Peyer's patch (tissue), 4 donors: ENCODE results near the gene RABIF. TPM values are rescaled to one million over a fixed set of nuclear protein-coding genes. Genes with fewer than 3 reads are reported as not detected.
A peak's percentile ranks its signal among the peaks of the same experiment; 100 is the strongest.

ENCODE experiments used
- DNase-seq, 3 donors: peaks; one replicate each; pipeline ENCODE4 v3.0.0-alpha.2; 2017 to 2019
- H3K27ac ChIP-seq, 4 donors: fragments of 200-600 bp; sonication (generic); one replicate each; pipeline ENCODE4 v1.5.1; 2016 to 2019
- H3K27me3 ChIP-seq, 2 donors: fragments of 200-600 bp; sonication (generic); one replicate each; pipeline ENCODE4 v1.5.1; 2019
- H3K36me3 ChIP-seq, 3 donors: fragments of 200-600 bp; sonication (generic); one replicate each; pipeline ENCODE4 v1.5.1; 2016 to 2019
- H3K4me1 ChIP-seq, 4 donors: fragments of 200-600 bp; sonication (generic); one replicate each; pipeline ENCODE4 v1.5.1; 2016 to 2019
- H3K4me3 ChIP-seq, 4 donors: fragments of 200-600 bp; sonication (generic); 1 replicate in 3 of 4; 2 replicates in 1 of 4; pipeline ENCODE4 v1.5.1; 2016 to 2019; ENCODE audit warnings: mild to moderate bottlenecking in 1 of 4
- H3K9me3 ChIP-seq, 4 donors: fragments of 200-600 bp; sonication (generic); one replicate each; pipeline ENCODE4 v1.5.1; 2016 to 2019; ENCODE audit warnings: mild to moderate bottlenecking in 1 of 4
- CTCF ChIP-seq, 6 experiments: fragments of 450-650 bp in 4 of 6; fragments of 200-600 bp in 2 of 6; sonication (generic) in 1 of 6; IDR thresholded peaks; one replicate each; pipeline ENCODE4 v1.5.1; 2017 to 2019; ENCODE audit warnings: antibody characterized with exemption in 6 of 6, mild to moderate bottlenecking in 3 of 6, moderate library complexity in 1 of 6
- POLR2A ChIP-seq, 2 donors: fragments of 450-650 bp; IDR thresholded peaks; one replicate each; pipeline ENCODE4 v1.5.1; 2017; ENCODE audit warnings: antibody characterized with exemption in 2 of 2, mild to moderate bottlenecking in 2 of 2, moderate library complexity in 2 of 2
- total RNA-seq, 4 donors: library from RNA; depleted of rRNA; stranded (reverse); fragments of >200 nt; gene quantifications; one replicate each; pipeline ENCODE4 v1.1.0, GENCODE V29; 2016

RABIF gene
- total RNA-seq, 4 donors from 2014 or later = 5.8 to 13.0 (median 8.0) TPM

GRCh38 chr1:202857136-202857610 lies 31.8 kb downstream of the RABIF start:
- no peak overlapping the region for H3K4me3 ChIP-seq
- H3K36me3 ChIP-seq = no peaks in the 10 kb centered on the region
- DNase-seq = peak in 1 of 3 donors; percentile 70
- no peaks in the 10 kb centered on the region for H3K9me3 ChIP-seq
- H3K27me3 ChIP-seq = no peaks in the 10 kb centered on the region
- TF ChIP-seq POLR2A (IDR thresholded peaks at IDR 0.05) (peak in 1 of 2 donors; percentile 30), CTCF (IDR thresholded peaks at IDR 0.05) (no peak)
- peak overlapping the region in 2 of 4 donors; percentile 19 to 76 for H3K27ac ChIP-seq
- H3K4me1 ChIP-seq = peaks cover 0 to 33% (median 1%) of the 10 kb centered on the region in 4 donors

GRCh38 chr1:202856014-202856413 lies 32.9 kb downstream of the RABIF start:
- H3K36me3 ChIP-seq = no peaks in the 10 kb centered on the region
- H3K27me3 ChIP-seq = no peaks in the 10 kb centered on the region
- no peak overlapping the region for H3K4me3 ChIP-seq
- H3K27ac ChIP-seq = no peak overlapping the region
- H3K4me1 ChIP-seq = peaks cover 0 to 29% (median 1%) of the 10 kb centered on the region in 4 donors
- TF ChIP-seq POLR2A (IDR thresholded peaks at IDR 0.05) (no peak), CTCF (IDR thresholded peaks at IDR 0.05) (no peak)
- no peaks in the 10 kb centered on the region for H3K9me3 ChIP-seq
- no peak for DNase-seq

GRCh38 chr1:202854787-202855186 lies 34.2 kb downstream of the RABIF start:
- H3K4me3 ChIP-seq = no peak overlapping the region
- peaks cover 0 to 19% (median 1%) of the 10 kb centered on the region in 4 donors for H3K4me1 ChIP-seq
- H3K27ac ChIP-seq = no peak overlapping the region
- H3K36me3 ChIP-seq = no peaks in the 10 kb centered on the region
- H3K27me3 ChIP-seq = no peaks in the 10 kb centered on the region
- no peak for TF ChIP-seq CTCF (IDR thresholded peaks at IDR 0.05)
- H3K9me3 ChIP-seq = no peaks in the 10 kb centered on the region
- no peak for DNase-seq

- no peaks in the 10 kb centered on the region for H3K9me3 ChIP-seq
- no peaks in the 10 kb centered on the region for H3K4me1 ChIP-seq
- DNase-seq = peak in 1 of 3 donors; percentile 63
- TF ChIP-seq POLR2A (IDR thresholded peaks at IDR 0.05) (no peak), CTCF (IDR thresholded peaks at IDR 0.05) (peak in 4 of 6 experiments; percentile 18 to 49 (median 40))
- no peaks in the 10 kb centered on the region for H3K27me3 ChIP-seq
- no peak overlapping the region for H3K4me3 ChIP-seq
- no peaks in the 10 kb centered on the region for H3K36me3 ChIP-seq
- H3K27ac ChIP-seq = no peak overlapping the region
These were observed 36.6 kb downstream of the RABIF start for GRCh38 chr1:202852163-202852904.

GRCh38 chr1:202850593-202851362 lies 38.2 kb downstream of the RABIF start:
- Histone ChIP-seq H3K27ac (peak overlapping the region in 1 of 4 donors; percentile 50), H3K4me3 (no peak overlapping the region), H3K36me3 (no peaks in the 10 kb centered on the region), H3K4me1 (no peaks in the 10 kb centered on the region), H3K9me3 (no peaks in the 10 kb centered on the region), H3K27me3 (no peaks in the 10 kb centered on the region)
- no peak for TF ChIP-seq POLR2A (IDR thresholded peaks at IDR 0.05)
- TF ChIP-seq CTCF (IDR thresholded peaks at IDR 0.05) = no peak
- DNase-seq = no peak
